Heart right ventricle (tissue), 16 donors: ENCODE data around the gene NLRC5. TPM values are rescaled to one million over a fixed set of nuclear protein-coding genes. Genes with fewer than 3 reads are reported as not detected.
A peak's percentile ranks its signal among the peaks of the same experiment; 100 is the strongest.

Experiments
- ATAC-seq, 8 donors: fragments of 200-7000 bp; cut with Tn5 transposase; one replicate each; pipeline ENCODE4 v1.9.1; 2020; ENCODE audit warnings: mild to moderate bottlenecking in 8 of 8, moderate library complexity in 8 of 8, moderate number of reproducible peaks in 1 of 8
- DNase-seq, 2 donors: peaks; one replicate each; pipeline ENCODE4 v3.0.0-alpha.2; 2020
- H3K27ac ChIP-seq, 10 donors: fragments of 200-600 bp; sonication (generic) in 2 of 10; one replicate each; pipeline versions ENCODE4 v1.5.0 to v1.8.0; 2020 to 2022; ENCODE audit warnings: mild to moderate bottlenecking in 3 of 10
- H3K27me3 ChIP-seq, 7 donors: fragments of 200-600 bp; one replicate each; pipeline ENCODE4 v1.8.0; 2021 to 2022; ENCODE audit warnings: mild to moderate bottlenecking in 2 of 7
- H3K36me3 ChIP-seq, 9 donors: fragments of 200-600 bp; sonication (generic) in 1 of 9; one replicate each; pipeline versions ENCODE4 v1.5.0 to v1.8.0; 2020 to 2022; ENCODE audit warnings: mild to moderate bottlenecking in 2 of 9
- H3K4me1 ChIP-seq, 9 donors: fragments of 200-600 bp; sonication (generic) in 1 of 9; one replicate each; pipeline versions ENCODE4 v1.5.0 to v1.8.0; 2020 to 2022; ENCODE audit warnings: mild to moderate bottlenecking in 4 of 9
- H3K4me3 ChIP-seq, 10 donors: fragments of 200-600 bp; sonication (generic) in 2 of 10; one replicate each; pipeline versions ENCODE4 v1.5.0 to v1.8.0; 2020 to 2022; ENCODE audit warnings: mild to moderate bottlenecking in 7 of 10, moderate library complexity in 2 of 10
- H3K9me3 ChIP-seq, 11 donors: fragments of 200-600 bp in 10 of 11; sonication (generic) in 2 of 11; one replicate each; pipeline versions ENCODE4 v1.5.0 to v1.8.0; 2013 to 2022; ENCODE audit warnings: mild to moderate bottlenecking in 2 of 11, control low read depth in 1 of 11, moderate library complexity in 1 of 11
- CTCF ChIP-seq, 9 donors: fragments of 200-600 bp; sonication (generic) in 2 of 9; IDR thresholded peaks; one replicate each; pipeline versions ENCODE4 v1.5.0 to v1.8.0; 2021 to 2022; ENCODE audit warnings: antibody characterized with exemption in 9 of 9, mild to moderate bottlenecking in 5 of 9, moderate library complexity in 1 of 9
- WGBS, 2 donors: extraction: QIAGEN DNeasy Blood & Tissue Kit; methylation state at CpG; one replicate each; pipeline ENCODE4 v1.1.7; 2013; ENCODE audit warnings: inconsistent platforms in 1 of 2; 5-methylcytosine and 5-hydroxymethylcytosine counted together
- intact Hi-C, 10 donors: fragments of 100-400 bp; cut with DNase I; formaldehyde crosslinking; loops; one replicate each; pipeline versions ENCODE4 v1.11.1 to v1.14.2; 2022
- polyA plus RNA-seq, 2 donors: library from polyadenylated mRNA; stranded (reverse); fragments of 200-250 nt; gene quantifications; one replicate each; pipeline ENCODE4 v1.2.3, GENCODE V29; 2013
- total RNA-seq, 10 donors: library from RNA; stranded (reverse); fragmentation: NEBNext Ultra II Directional in 3 of 10; extraction: Animal tissue kit (Norgen Biotek cat#: 25700) in 3 of 10; gene quantifications; one replicate each; pipeline versions ENCODE4 v1.2.1 to v1.2.4, GENCODE V29; 2021 to 2023
- donor health status: Arrhythmogenic right ventricular cardiomyopathy.
- donor health status: ischemic (EF 13 %, LVEDD 7.1; RV severe dilation, severe dysfunction).
- donor health status: healthy with polysubstance abuse.
- donor health status: DM: no; HTN: yes; CAD: no.
- donor health status: DM: no; HTN: no; CAD: no.
- donor health status: ischemic (EF 25% LVEDD 6.9; RV normal size, moderate dysfunction).
- donor health status: ischemic (EF 25% LVEDD 5.7; RV mildly dilated, moderate dysfunction).
- donor health status: healthy.
- donor health status: DM: yes; HTN: yes; CAD: no.
- donor health status: Ischemic cardiomyopathy.
- donor health status: ischemic (EF 35%, LVEDD 5.7; RV mildly dilated, moderate dysfunction).
- donor health status: nonischemic (EF 11% LVEDD 7.7; RV severe dilation, severe dysfunction).
- donor health status: DM: yes; HTN: yes; CAD: no.
- donor health status: PGD.
- donor health status: ischemic (EF 29% LVEDD 5.4; RV normal size, mild dysfunction).
- donor health status: nonischemic (EF 23%, LVEDD 6.1; RV moderate dilation, normal function).

NLRC5 gene
- total and polyA plus RNA-seq, 12 donors, result 6.2 to 49.6 (median 13.5) TPM

GRCh38 chr16:57000271-57001025 is 11.1 kb downstream of the NLRC5 start:
- Histone ChIP-seq H3K27ac (peak overlapping the region; percentile 41 to 88 (median 84)), H3K4me3 (peak overlapping the region in 1 of 10 donors; percentile 1), H3K4me1 (peaks cover 6 to 57% (median 31%) of the 10 kb centered on the region in 9 donors), H3K36me3 (peaks cover 0 to 51% (median 0%) of the 10 kb centered on the region in 9 donors), H3K9me3 (no peaks in the 10 kb centered on the region), H3K27me3 (peaks cover 0 to 3% (median 0%) of the 10 kb centered on the region in 7 donors)
- peak; percentile 68 to 86 for DNase-seq
- 56 to 61% methylated on average over 5 of the region's 5 CpGs for WGBS, 2 donors
- no peak for TF ChIP-seq CTCF (IDR thresholded peaks at IDR 0.05)
- peak; percentile 81 to 94 (median 90) for ATAC-seq
- intact Hi-C loops, result no loop called here

- no peaks in the 10 kb centered on the region for H3K9me3 ChIP-seq
- peaks cover 6 to 58% (median 31%) of the 10 kb centered on the region in 9 donors for H3K4me1 ChIP-seq
- peaks cover 0 to 3% (median 0%) of the 10 kb centered on the region in 7 donors for H3K27me3 ChIP-seq
- no peak for TF ChIP-seq CTCF (IDR thresholded peaks at IDR 0.05)
- DNase-seq, result no peak
- peaks cover 0 to 51% (median 0%) of the 10 kb centered on the region in 9 donors for H3K36me3 ChIP-seq
- H3K27ac ChIP-seq, result peak overlapping the region in 9 of 10 donors; percentile 73 to 88 (median 84)
- no peak overlapping the region for H3K4me3 ChIP-seq
- WGBS, 2 donors, result 67 to 72% methylated on average over 8 of the region's 8 CpGs
- intact Hi-C loops, result no loop called here
- peak; percentile 13 to 75 (median 39) for ATAC-seq
Measured at GRCh38 chr16:57001026-57001679, 11.8 kb downstream of the NLRC5 start.

- 81 to 85% methylated on average over 22 of the region's 22 CpGs for WGBS, 2 donors
- Histone ChIP-seq H3K27me3 (no peaks in the 10 kb centered on the region), H3K4me3 (no peak overlapping the region), H3K4me1 (peaks cover 6 to 42% (median 25%) of the 10 kb centered on the region in 9 donors), H3K9me3 (no peaks in the 10 kb centered on the region), H3K36me3 (peaks cover 0 to 50% (median 0%) of the 10 kb centered on the region in 9 donors), H3K27ac (peak overlapping the region in 1 of 10 donors; percentile 34)
- no peak for DNase-seq
- TF ChIP-seq CTCF (IDR thresholded peaks at IDR 0.05), result no peak
- ATAC-seq, result no peak
- intact Hi-C loops, result no loop called here
Measured at GRCh38 chr16:57003439-57004386, 14.4 kb downstream of the NLRC5 start.
